ENCODE measurements around the gene PZP.

DNA sequence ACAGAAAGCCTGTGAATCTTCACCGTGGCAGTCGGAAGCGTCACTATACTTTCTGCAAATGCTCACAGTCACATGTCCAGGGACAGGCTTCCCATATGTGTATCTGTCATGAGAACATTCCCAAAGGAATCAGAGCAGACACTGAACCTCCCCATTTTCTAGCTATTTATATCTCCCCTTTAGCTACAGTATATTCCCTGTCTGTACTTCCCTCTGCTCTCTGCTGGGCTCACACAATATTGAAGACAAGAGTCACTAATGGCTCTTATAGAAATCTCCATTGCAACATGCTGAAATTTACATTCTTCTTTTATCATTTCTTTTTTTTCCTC is 100.7 kb downstream of the PZP start:
- TF ChIP-seq CTCF (optimal IDR thresholded peaks at IDR 0.05 in 1 of 3, IDR thresholded peaks at IDR 0.05 in 1 of 3, conservative IDR thresholded peaks at IDR 0.05 in 1 of 3; ENCODE audit: extremely low read depth in 1 of 3, insufficient read depth in 2 of 3, low read length in 3 of 3) (no peak), EZH2 (IDR thresholded peaks at IDR 0.05; ENCODE audit: low read length) (no peak)
